GM21737 (cell line): ENCODE measurements around the gene PRDM16.
"Not testable (repeated sequence)": the region's sequence is repeated elsewhere in the genome, so short reads cannot be mapped to it uniquely, and the experiment has no call there.

Source experiments
- ATAC-seq: cut with Tn5 transposase; IDR thresholded peaks from one replicate; pipeline ENCODE4 v1.9.1; 2021; ENCODE audit warnings: mild to moderate bottlenecking, moderate library complexity; ENCODE audit not compliant: unreplicated experiment

Gene PRDM16

GRCh38 chr1:3271866-3272265, 202.9 kb downstream of the PRDM16 start:
- ATAC-seq, result no peak

- ATAC-seq, result no peak
Observed at GRCh38 chr1:3272321-3273045, 203.5 kb downstream of the PRDM16 start.

- no peak for ATAC-seq
Observed at GRCh38 chr1:3273447-3273846, 204.4 kb downstream of the PRDM16 start.

- ATAC-seq, result no peak
Observed at GRCh38 chr1:3274972-3275371, 206.0 kb downstream of the PRDM16 start.

GRCh38 chr1:3275471-3276340, 206.7 kb downstream of the PRDM16 start:
- no peak for ATAC-seq

GRCh38 chr1:3276341-3276800, 207.4 kb downstream of the PRDM16 start:
- no peak for ATAC-seq

GRCh38 chr1:3277011-3277471, 208.0 kb downstream of the PRDM16 start:
- ATAC-seq, result no peak

GRCh38 chr1:3277623-3278022, 208.6 kb downstream of the PRDM16 start:
- no peak for ATAC-seq

GRCh38 chr1:3278416-3279181, 209.6 kb downstream of the PRDM16 start:
- no peak for ATAC-seq

GRCh38 chr1:3279182-3279470, 210.1 kb downstream of the PRDM16 start:
- no peak for ATAC-seq

GRCh38 chr1:3281735-3282134, 212.7 kb downstream of the PRDM16 start:
- no peak for ATAC-seq

GRCh38 chr1:3282186-3282585, 213.2 kb downstream of the PRDM16 start:
- ATAC-seq, result no peak

- ATAC-seq, result no peak
Observed at GRCh38 chr1:3282656-3283430, 213.8 kb downstream of the PRDM16 start.

- no peak for ATAC-seq
Observed at GRCh38 chr1:3283849-3284248, 214.8 kb downstream of the PRDM16 start.

- no peak for ATAC-seq
Observed at GRCh38 chr1:3284691-3285090, 215.7 kb downstream of the PRDM16 start.

GRCh38 chr1:3285106-3285740, 216.2 kb downstream of the PRDM16 start:
- no peak for ATAC-seq

GRCh38 chr1:3287095-3287494, 218.1 kb downstream of the PRDM16 start:
- ATAC-seq, result not testable (repeated sequence)

- no peak for ATAC-seq
Observed at GRCh38 chr1:3287656-3288160, 218.7 kb downstream of the PRDM16 start.

- no peak for ATAC-seq
Observed at GRCh38 chr1:3289502-3289901, 220.5 kb downstream of the PRDM16 start.

GRCh38 chr1:3290438-3290837, 221.4 kb downstream of the PRDM16 start:
- no peak for ATAC-seq
